Mucosa of descending colon (tissue), 3 donors: ENCODE results near the gene TM4SF5. TPM values are rescaled to one million over a fixed set of nuclear protein-coding genes. Genes with fewer than 3 reads are reported as not detected.
"Not testable (repeated sequence)": the region's sequence is repeated elsewhere in the genome, so short reads cannot be mapped to it uniquely, and the experiment has no call there.

Source experiments
- ATAC-seq: fragments of 200-7000 bp; cut with Tn5 transposase; one replicate; pipeline ENCODE4 v1.9.1; 2020; ENCODE audit warnings: mild to moderate bottlenecking, moderate library complexity
- DNase-seq, 3 donors: peaks; one replicate each; pipeline ENCODE4 v3.0.0-alpha.2; 2020
- H3K36me3 ChIP-seq: fragments of 200-600 bp; one replicate; pipeline ENCODE4 v1.8.0; 2021; ENCODE audit warnings: low read depth, mild to moderate bottlenecking
- H3K4me1 ChIP-seq: fragments of 200-600 bp; one replicate; pipeline ENCODE4 v1.8.0; 2021; ENCODE audit warnings: low read depth, mild to moderate bottlenecking
- H3K4me3 ChIP-seq: fragments of 200-600 bp; one replicate; pipeline ENCODE4 v1.8.0; 2021; ENCODE audit warnings: mild to moderate bottlenecking
- H3K9me3 ChIP-seq: fragments of 200-600 bp; one replicate; pipeline ENCODE4 v1.8.0; 2021; ENCODE audit warnings: mild to moderate bottlenecking
- intact Hi-C, 2 donors: fragments of 100-400 bp; cut with DNase I in 1 of 2; cut with micrococcal nuclease in 1 of 2; formaldehyde crosslinking; loops; one replicate each; pipeline versions ENCODE4 v1.11.0 to v1.11.1; 2022; cut with DNase I, micrococcal nuclease
- total RNA-seq, 3 donors: library from RNA; stranded (reverse); fragmentation: NEBNext Ultra II Directional in 2 of 3; extraction: Animal tissue kit (Norgen Biotek cat#: 25700) in 2 of 3; gene quantifications; one replicate each; pipeline versions ENCODE4 v1.2.1 to v1.2.4, GENCODE V29; 2021 to 2023
- TF ChIP-seq, protein P1 (sequence below): fragments of 200-600 bp; IDR thresholded peaks from one replicate; pipeline ENCODE4 v1.8.0; 2022; ENCODE audit warnings: antibody characterized with exemption, mild to moderate bottlenecking
- donor health status: DM: no; HTN: no; CAD: no; lungs with moderate emphysema.
- donor health status: DM: no; HTN: no; CAD: no.
- donor health status: DM: no; HTN: yes; CAD: no.

Gene TM4SF5
- total RNA-seq, 3 donors from 2014 or later = 5.0 to 20.7 (median 12.5) TPM

DNA sequence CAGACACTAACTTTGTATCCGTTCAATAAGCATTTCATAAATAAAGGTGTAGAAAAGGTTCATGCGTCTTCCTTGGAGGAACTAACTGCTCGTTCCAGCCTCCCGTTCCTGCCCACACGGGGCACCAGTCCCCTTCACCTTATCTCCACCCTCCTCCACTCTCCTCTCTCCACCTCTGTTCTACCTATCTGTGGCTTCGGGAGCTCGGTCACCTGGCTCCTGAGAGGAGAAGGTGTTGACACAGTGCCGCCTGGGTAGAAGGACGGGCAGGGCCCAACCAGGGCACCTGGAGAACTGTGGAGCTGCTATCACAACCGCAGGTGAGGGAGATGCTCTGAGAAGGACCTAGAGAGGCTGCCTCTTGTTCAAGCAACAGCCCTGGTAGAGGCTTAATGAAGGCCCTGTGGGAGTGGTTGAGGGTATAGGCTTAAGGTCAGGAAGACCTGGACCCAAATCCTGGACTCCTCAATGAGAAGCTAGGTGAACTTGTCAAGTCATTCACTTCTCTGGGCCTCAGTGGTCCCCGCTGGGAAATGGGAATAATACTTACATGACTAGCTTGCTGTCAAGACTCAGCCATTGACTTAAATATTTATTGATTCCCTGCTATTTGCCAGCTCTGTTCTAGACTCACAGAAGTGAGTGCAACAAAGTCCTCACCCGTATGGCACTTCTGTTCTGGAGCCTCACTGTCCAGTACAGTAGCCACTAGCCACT, 51.8 kb downstream of the TM4SF5 start:
- H3K4me1 ChIP-seq = no peaks in the 10 kb centered on the region
- TF ChIP-seq, protein P1, sequence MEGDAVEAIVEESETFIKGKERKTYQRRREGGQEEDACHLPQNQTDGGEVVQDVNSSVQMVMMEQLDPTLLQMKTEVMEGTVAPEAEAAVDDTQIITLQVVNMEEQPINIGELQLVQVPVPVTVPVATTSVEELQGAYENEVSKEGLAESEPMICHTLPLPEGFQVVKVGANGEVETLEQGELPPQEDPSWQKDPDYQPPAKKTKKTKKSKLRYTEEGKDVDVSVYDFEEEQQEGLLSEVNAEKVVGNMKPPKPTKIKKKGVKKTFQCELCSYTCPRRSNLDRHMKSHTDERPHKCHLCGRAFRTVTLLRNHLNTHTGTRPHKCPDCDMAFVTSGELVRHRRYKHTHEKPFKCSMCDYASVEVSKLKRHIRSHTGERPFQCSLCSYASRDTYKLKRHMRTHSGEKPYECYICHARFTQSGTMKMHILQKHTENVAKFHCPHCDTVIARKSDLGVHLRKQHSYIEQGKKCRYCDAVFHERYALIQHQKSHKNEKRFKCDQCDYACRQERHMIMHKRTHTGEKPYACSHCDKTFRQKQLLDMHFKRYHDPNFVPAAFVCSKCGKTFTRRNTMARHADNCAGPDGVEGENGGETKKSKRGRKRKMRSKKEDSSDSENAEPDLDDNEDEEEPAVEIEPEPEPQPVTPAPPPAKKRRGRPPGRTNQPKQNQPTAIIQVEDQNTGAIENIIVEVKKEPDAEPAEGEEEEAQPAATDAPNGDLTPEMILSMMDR = no peak
- intact Hi-C loops = no loop called here
- no peaks in the 10 kb centered on the region for H3K36me3 ChIP-seq
- no peaks in the 10 kb centered on the region for H3K9me3 ChIP-seq
- peak in 1 of 3 donors; percentile 23 for DNase-seq
- H3K4me3 ChIP-seq = no peak overlapping the region
- ATAC-seq = peak; percentile 24

DNA sequence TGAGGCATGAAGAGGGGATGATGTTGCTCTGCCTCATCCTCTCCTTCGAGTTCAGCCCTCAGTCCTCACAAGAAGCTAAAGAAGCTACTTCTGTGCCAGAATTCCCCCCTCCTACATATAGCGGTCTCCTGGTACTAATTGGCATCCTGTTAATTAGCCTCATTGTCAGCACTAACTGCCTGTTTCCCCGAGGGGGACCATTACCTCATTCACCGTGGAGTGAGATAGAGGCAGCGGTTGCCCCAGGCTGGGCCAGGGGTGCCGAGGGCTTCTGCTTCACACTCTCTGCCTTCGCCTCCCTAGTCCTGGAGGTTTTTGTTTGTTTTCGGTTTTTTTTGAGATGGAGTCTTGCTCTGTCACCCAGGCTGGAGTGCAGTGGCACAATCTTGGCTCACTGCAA, 55.7 kb downstream of the TM4SF5 start:
- H3K4me1 ChIP-seq = no peaks in the 10 kb centered on the region
- intact Hi-C loops = no loop called here
- no peaks in the 10 kb centered on the region for H3K36me3 ChIP-seq
- no peaks in the 10 kb centered on the region for H3K9me3 ChIP-seq
- no peak for ATAC-seq
- DNase-seq = no peak
- H3K4me3 ChIP-seq = no peak overlapping the region
- TF ChIP-seq, protein P1 = no peak

DNA sequence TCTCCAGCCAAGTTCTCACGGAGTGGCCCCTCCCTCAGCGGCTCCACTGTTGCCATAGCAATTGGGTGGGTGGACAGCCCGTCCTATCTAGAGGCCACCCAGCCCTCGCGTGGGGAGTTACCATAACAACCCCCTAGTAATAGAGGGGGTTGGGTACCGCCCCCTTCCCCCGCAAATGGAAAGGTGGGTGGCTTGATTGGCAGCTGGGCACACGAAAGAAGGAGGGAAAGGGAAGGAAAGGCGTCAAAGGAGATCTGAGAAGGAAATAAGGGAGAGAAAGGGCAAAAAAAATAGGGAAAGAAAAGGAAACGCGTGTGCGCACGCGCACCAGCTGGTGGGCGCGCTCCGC, 61.1 kb downstream of the TM4SF5 start:
- H3K4me1 ChIP-seq = peaks cover 23% of the 10 kb centered on the region
- ATAC-seq, H3K9me3 ChIP-seq, DNase-seq, intact Hi-C loops, H3K36me3 ChIP-seq: not testable (repeated sequence)
- peak overlapping the region; percentile 91 for H3K4me3 ChIP-seq

Other genes with a start within 250 kb of the TM4SF5 start
- 10 to 100 TPM; 32.7 to 41.4 (median 36.7) TPM for gene MYBBP1A, start 216.5 kb upstream of the TM4SF5 start, total RNA-seq
- gene GGT6, start 211.3 kb upstream of the TM4SF5 start, total RNA-seq = 100 to 1,000 TPM in 2 of 3 donors, 10 to 100 TPM in 1; 98.0 to 219 (median 189) TPM
- 1 to 10 TPM in 2 of 3 donors, under 1 TPM in 1; 0.12 to 1.5 (median 1.1) TPM for gene SMTNL2, start 187.4 kb upstream of the TM4SF5 start, total RNA-seq
- gene ALOX15, start 130.2 kb upstream of the TM4SF5 start, total RNA-seq = 1 to 10 TPM in 1 of 3 donors, under 1 TPM in 2; 0.10 to 1.7 (median 0.23) TPM
- 10 to 100 TPM; 30.1 to 51.2 (median 35.6) TPM for gene PELP1, start 67.7 kb upstream of the TM4SF5 start, total RNA-seq
- 10 to 100 TPM; 29.7 to 56.5 (median 49.9) TPM for gene ARRB2, start 61.3 kb upstream of the TM4SF5 start, total RNA-seq
- 10 to 100 TPM; 21.4 to 28.3 (median 22.2) TPM for gene MED11, start 40.5 kb upstream of the TM4SF5 start, total RNA-seq
- gene ZMYND15, start 32.1 kb upstream of the TM4SF5 start, total RNA-seq = 1 to 10 TPM; 1.2 to 1.4 (median 1.3) TPM
- 10 to 100 TPM; 20.3 to 41.9 (median 30.2) TPM for gene CXCL16, start 32.0 kb upstream of the TM4SF5 start, total RNA-seq
- gene VMO1, start 14.5 kb downstream of the TM4SF5 start, total RNA-seq = 1 to 10 TPM in 2 of 3 donors, under 1 TPM in 1; 0.67 to 2.3 (median 2.1) TPM
- not detected for gene GLTPD2, start 17.1 kb downstream of the TM4SF5 start, total RNA-seq
- gene PSMB6, start 24.3 kb downstream of the TM4SF5 start, total RNA-seq = 100 to 1,000 TPM in 2 of 3 donors, 10 to 100 TPM in 1; 71.5 to 122 (median 109) TPM
- gene PLD2, start 35.3 kb downstream of the TM4SF5 start, total RNA-seq = 10 to 100 TPM; 24.4 to 29.8 (median 29.2) TPM
- gene MINK1, start 61.5 kb downstream of the TM4SF5 start, total RNA-seq = 100 to 1,000 TPM; 140 to 227 (median 170) TPM
- 1 to 10 TPM in 1 of 3 donors, under 1 TPM in 2; 0.52 to 2.6 (median 0.80) TPM for gene C17orf107, start 127.7 kb downstream of the TM4SF5 start, total RNA-seq
- gene CHRNE, start 131.2 kb downstream of the TM4SF5 start, total RNA-seq = 1 to 10 TPM in 1 of 3 donors, under 1 TPM in 1, not detected in 1; 0.24 to 1.3 TPM
- not detected for gene GP1BA, start 160.4 kb downstream of the TM4SF5 start, total RNA-seq
- gene SLC25A11, start 168.2 kb downstream of the TM4SF5 start, total RNA-seq = 10 to 100 TPM; 68.4 to 87.2 (median 72.8) TPM
- 100 to 1,000 TPM in 2 of 3 donors, 10 to 100 TPM in 1; 90.8 to 118 (median 114) TPM for gene RNF167, start 168.4 kb downstream of the TM4SF5 start, total RNA-seq
- gene PFN1, start 176.6 kb downstream of the TM4SF5 start, total RNA-seq = 100 to 1,000 TPM; 605 to 825 (median 723) TPM
- 10 to 100 TPM in 2 of 3 donors, 1 to 10 TPM in 1; 8.6 to 12.4 (median 10.1) TPM for gene ENO3, start 179.2 kb downstream of the TM4SF5 start, total RNA-seq
- 10 to 100 TPM; 41.3 to 54.0 (median 51.7) TPM for gene SPAG7, start 195.9 kb downstream of the TM4SF5 start, total RNA-seq
- gene CAMTA2, start 215.8 kb downstream of the TM4SF5 start, total RNA-seq = 10 to 100 TPM; 56.6 to 71.7 (median 57.1) TPM
- gene INCA1, start 225.6 kb downstream of the TM4SF5 start, total RNA-seq = 1 to 10 TPM; 1.8 to 4.5 (median 3.5) TPM
- 100 to 1,000 TPM; 219 to 286 (median 273) TPM for gene KIF1C, start 226.1 kb downstream of the TM4SF5 start, total RNA-seq